H1 (cell line): ENCODE data around the gene ATF7IP. TPM values are rescaled to one million over a fixed set of nuclear protein-coding genes. Genes with fewer than 3 reads are reported as not detected.
"Not testable (repeated sequence)": the region's sequence is repeated elsewhere in the genome, so short reads cannot be mapped to it uniquely, and the experiment has no call there.

Experiments used
- CTCF ChIA-PET: fragments of 300-600 bp; sonication (Branson Sonifier 250); formaldehyde crosslinking; loops from one replicate; lab custom pipeline; 2021; ENCODE audit not compliant: partially characterized antibody; lab: Charles Lee
- POLR2A ChIA-PET: fragments of 300-600 bp; sonication (Branson Sonifier 250); formaldehyde crosslinking; loops from one replicate; lab custom pipeline; 2021; ENCODE audit warnings: inconsistent platforms; ENCODE audit not compliant: partially characterized antibody; lab: Charles Lee
- DNase-seq, 2 experiments: peaks; one replicate each; pipeline versions ENCODE4 v3.0.0 to v3.0.0-alpha.2; 2010 to 2022; ENCODE audit warnings: low spot score in 2 of 2, low read depth in 1 of 2, mixed read lengths in 1 of 2
- FAIRE-seq: peaks from 2 replicates; lab custom pipeline; 2011; peaks lifted over from hg19 to GRCh38; lab: Jason Lieb, UNC
- H2AFZ ChIP-seq: 2 replicates; pipeline ENCODE4 v1.8.1; 2012; ENCODE audit warnings: low read length, inconsistent platforms
- H2AK5ac ChIP-seq: 2 replicates; pipeline ENCODE4 v1.6.1; 2013; ENCODE audit warnings: low read depth, low read length
- H2BK120ac ChIP-seq: replicated peaks from 2 replicates; pipeline ENCODE3; 2013; ENCODE audit warnings: low read depth, low read length, inconsistent platforms
- H2BK12ac ChIP-seq: 2 replicates; pipeline ENCODE4 v1.6.1; 2013; ENCODE audit warnings: low read depth, low read length
- H2BK15ac ChIP-seq: 2 replicates; pipeline ENCODE4 v1.6.1; 2013; ENCODE audit warnings: low read length
- H2BK20ac ChIP-seq: 2 replicates; pipeline ENCODE4 v1.6.1; 2013; ENCODE audit warnings: low read length
- H2BK5ac ChIP-seq: 2 replicates; pipeline ENCODE4 v1.6.1; 2013; ENCODE audit warnings: low read depth, low read length
- H3K14ac ChIP-seq: 2 replicates; pipeline ENCODE4 v1.6.1; 2013; ENCODE audit warnings: inconsistent platforms; ENCODE audit not compliant: insufficient read length
- H3K18ac ChIP-seq: 2 replicates; pipeline ENCODE4 v1.6.1; 2013; ENCODE audit warnings: low read length; ENCODE audit errors: extremely low read depth
- H3K23ac ChIP-seq: 2 replicates; pipeline ENCODE4 v1.6.1; 2013; ENCODE audit warnings: inconsistent platforms; ENCODE audit not compliant: insufficient read length
- H3K23me2 ChIP-seq: 2 replicates; pipeline ENCODE4 v1.6.1; 2013; ENCODE audit warnings: low read depth, low read length
- H3K27ac ChIP-seq: 2 replicates; pipeline ENCODE4 v1.6.1; 2011; ENCODE audit warnings: low read depth, low read length, inconsistent platforms
- H3K27me3 ChIP-seq, 4 experiments: replicated peaks in 1 of 4; 1 replicate in 1 of 4; 2 replicates in 3 of 4; pipeline versions ENCODE4 v1.6.1 to v1.8.1; 2011 to 2013; ENCODE audit warnings: low read length in 3 of 4, mild to moderate bottlenecking in 3 of 4, inconsistent platforms in 2 of 4, mixed read lengths in 2 of 4, moderate library complexity in 1 of 4; ENCODE audit not compliant: control insufficient read depth in 3 of 4, insufficient read depth in 3 of 4; ENCODE audit errors: extremely low read depth in 1 of 4
- H3K36me3 ChIP-seq, 4 experiments: 2 replicates each; pipeline versions ENCODE4 v1.6.1 to v1.8.1; 2011 to 2013; ENCODE audit warnings: mild to moderate bottlenecking in 4 of 4, low read length in 3 of 4, moderate library complexity in 2 of 4, control low read depth in 1 of 4, inconsistent platforms in 1 of 4; ENCODE audit not compliant: insufficient read depth in 4 of 4, control insufficient read depth in 2 of 4
- H3K4ac ChIP-seq: replicated peaks from 2 replicates; pipeline ENCODE3; 2013; ENCODE audit warnings: low read length, low read depth, mixed read lengths, inconsistent platforms; ENCODE audit not compliant: insufficient read length
- H3K4me1 ChIP-seq, 4 experiments: replicated peaks in 1 of 4; 1 replicate in 1 of 4; 2 replicates in 3 of 4; pipeline versions ENCODE4 v1.6.1 to v1.8.1; 2011 to 2013; ENCODE audit warnings: low read length in 3 of 4, inconsistent platforms in 2 of 4, mixed read lengths in 1 of 4; ENCODE audit not compliant: insufficient read depth in 4 of 4, control insufficient read depth in 3 of 4
- H3K4me2 ChIP-seq, 2 experiments: 2 replicates each; pipeline versions ENCODE4 v1.6.1 to v1.8.1; 2011 to 2013; ENCODE audit warnings: low read depth in 2 of 2, low read length in 2 of 2, control low read depth in 1 of 2, inconsistent platforms in 1 of 2, mild to moderate bottlenecking in 1 of 2; ENCODE audit not compliant: insufficient read depth in 1 of 2
- H3K4me3 ChIP-seq, 4 experiments: fragments of 200-600, 300-600 bp in 1 of 4; sonication (generic), shearing (Covaris generic), sonication (Bioruptor Twin) in 1 of 4; 2 replicates each; pipeline versions ENCODE4 v1.5.1 to v1.8.1; 2011 to 2016; ENCODE audit warnings: low read length in 4 of 4, low read depth in 3 of 4, control low read depth in 2 of 4, inconsistent platforms in 2 of 4, mild to moderate bottlenecking in 2 of 4, mixed read lengths in 1 of 4, moderate library complexity in 1 of 4; ENCODE audit not compliant: insufficient read depth in 2 of 4; ENCODE audit errors: extremely low read depth in 1 of 4
- H3K56ac ChIP-seq: replicated peaks from 2 replicates; pipeline ENCODE3; 2013; ENCODE audit warnings: low read depth, mild to moderate bottlenecking, mixed read lengths, low read length, inconsistent platforms; ENCODE audit not compliant: insufficient read length
- H3K79me1 ChIP-seq: 2 replicates; pipeline ENCODE4 v1.6.1; 2013; ENCODE audit warnings: low read depth, low read length, control low read depth
- H3K79me2 ChIP-seq, 2 experiments: 2 replicates each; pipeline versions ENCODE4 v1.6.1 to v1.8.1; 2012 to 2013; ENCODE audit warnings: low read length in 2 of 2, mild to moderate bottlenecking in 2 of 2, inconsistent platforms in 1 of 2; ENCODE audit not compliant: insufficient read depth in 2 of 2, control insufficient read depth in 1 of 2
- H3K9ac ChIP-seq, 4 experiments: replicated peaks in 1 of 4; 1 replicate in 1 of 4; 2 replicates in 3 of 4; pipeline versions ENCODE4 v1.6.1 to v1.8.1; 2011 to 2013; ENCODE audit warnings: low read depth in 3 of 4, low read length in 3 of 4, control low read depth in 2 of 4, mild to moderate bottlenecking in 2 of 4, moderate library complexity in 2 of 4, inconsistent platforms in 1 of 4; ENCODE audit errors: extremely low read depth in 1 of 4
- H3K9me3 ChIP-seq, 2 experiments: 2 replicates each; pipeline versions ENCODE4 v1.6.1 to v1.8.1; 2012 to 2013; ENCODE audit warnings: mild to moderate bottlenecking in 2 of 2, moderate library complexity in 2 of 2, control low read depth in 1 of 2, inconsistent platforms in 1 of 2, low read depth in 1 of 2, low read length in 1 of 2, mixed read lengths in 1 of 2; ENCODE audit not compliant: insufficient read depth in 2 of 2
- H4K20me1 ChIP-seq, 2 experiments: replicated peaks in 1 of 2; 2 replicates each; pipeline versions ENCODE3 to v1.8.1; 2011 to 2013; ENCODE audit warnings: inconsistent platforms in 2 of 2, low read length in 2 of 2, mild to moderate bottlenecking in 1 of 2; ENCODE audit not compliant: insufficient read depth in 2 of 2, control insufficient read depth in 1 of 2
- H4K5ac ChIP-seq: 2 replicates; pipeline ENCODE4 v1.6.1; 2013; ENCODE audit warnings: low read length, low read depth, mixed read lengths, inconsistent platforms; ENCODE audit not compliant: insufficient read length
- H4K8ac ChIP-seq: 2 replicates; pipeline ENCODE4 v1.8.0; 2013; ENCODE audit warnings: mild to moderate bottlenecking, moderate library complexity, low read length, inconsistent platforms; ENCODE audit not compliant: insufficient read depth; ENCODE audit errors: extremely low read depth
- H4K91ac ChIP-seq: replicated peaks from 2 replicates; pipeline ENCODE3; 2013; ENCODE audit warnings: low read length, mixed read lengths, inconsistent platforms; ENCODE audit not compliant: insufficient read length
- KDM1A ChIP-seq: fragments of 200-600, 300-600 bp; sonication (generic); IDR thresholded peaks from 2 replicates; pipeline ENCODE4 v1.7.1; 2016; ENCODE audit warnings: mild to moderate bottlenecking, low read length, borderline replicate concordance
- WGBS, 2 experiments: shearing (Covaris generic) in 1 of 2; methylation state at CpG; one replicate each; pipeline versions ENCODE4 v1.1.6 to v1.1.7; 2013 to 2015; ENCODE audit warnings: low lambda C conversion rate in 2 of 2, mixed read lengths in 2 of 2, inconsistent platforms in 1 of 2, low coverage in 1 of 2, missing lambda C conversion rate in 1 of 2; ENCODE audit not compliant: insufficient replicate concordance in 2 of 2, insufficient coverage in 1 of 2, insufficient read length in 1 of 2; ENCODE audit errors: extremely low coverage in 1 of 2, missing lambda C conversion rate in 1 of 2; 5-methylcytosine and 5-hydroxymethylcytosine counted together
- polyA plus RNA-seq, 7 experiments: library from polyadenylated mRNA; depleted of rRNA in 3 of 7; stranded (reverse) in 5 of 7; unstranded in 2 of 7; fragments of >200 nt in 5 of 7; fragments of 200-250 nt in 2 of 7; gene quantifications; 1 replicate in 5 of 7; 2 replicates in 1 of 7; 4 replicates in 1 of 7; pipeline versions ENCODE4 v1.2.1 to v1.2.3, GENCODE V29; 2011 to 2013; ENCODE audit warnings: missing spikeins in 2 of 7, mixed read lengths in 2 of 7
- total RNA-seq: library from RNA; stranded (reverse); fragmentation: NEBNext Ultra II Directional; extraction: Animal tissue kit (Norgen Biotek cat#: 25700); gene quantifications from 2 replicates; pipeline ENCODE4 v1.2.1, GENCODE V29; 2021

ATF7IP gene
- total and polyA plus RNA-seq, 2 of the 8 experiments (the other 6 are each of a cell fraction or from before 2014, with no cell fraction given) = 34.2 to 148 TPM

GRCh38 chr12:14405407-14405806, 39.9 kb downstream of the ATF7IP start:
- H3K36me3 ChIP-seq = not testable (repeated sequence)
- peak; percentile 79; the same call in 1 of the 2 replicates for TF ChIP-seq KDM1A
- TF ChIP-seq, all 59 proteins: peak for 1; not testable (repeated sequence) for 58
- 84% methylated on average over 2 of the region's 2 CpGs; no CpG with 5 or more reads in 1 of the 2 experiments for WGBS, 2 experiments

More at GRCh38 chr12:14405407-14405806, 39.9 kb downstream of the ATF7IP start:
- H3K18ac ChIP-seq, H3K27ac ChIP-seq, H2BK5ac ChIP-seq, H3K4ac ChIP-seq, H2BK15ac ChIP-seq, POLR2A ChIA-PET, H3K9ac ChIP-seq, H2BK12ac ChIP-seq, FAIRE-seq, H2AK5ac ChIP-seq, H2BK120ac ChIP-seq, H3K79me1 ChIP-seq, H2BK20ac ChIP-seq, H3K4me3 ChIP-seq, DNase-seq, H4K20me1 ChIP-seq, H4K5ac ChIP-seq, H3K9me3 ChIP-seq, H3K27me3 ChIP-seq, H4K91ac ChIP-seq, H3K23me2 ChIP-seq, H4K8ac ChIP-seq, H3K14ac ChIP-seq, H3K56ac ChIP-seq, H3K23ac ChIP-seq, H3K4me2 ChIP-seq, H2AFZ ChIP-seq: not testable (repeated sequence)
- Histone ChIP-seq H3K4me1 (peaks cover 0 to 21% (median 4%) of the 10 kb centered on the region in 4 experiments; a peak in 5 of 7 replicates), H3K79me2 (peaks cover 25 to 100% of the 10 kb centered on the region in 2 experiments)
- CTCF ChIA-PET = interaction anchor here (1.1 kb wide), 1 partner anchor 48 kb away, joined by 3 read pairs; no protein-coding TSS in a partner anchor
